ENCODE results near the gene NKX1-1. TPM values are rescaled to one million over a fixed set of nuclear protein-coding genes. Genes with fewer than 3 reads are reported as not detected.

NKX1-1 gene
- polyA plus RNA-seq, 4 donors: not detected

GRCh38 chr4:1419708-1420107 is 13.5 kb upstream of the NKX1-1 start:
- DNase-seq (no peak), FAIRE-seq (no peak)
- no peaks in the 10 kb centered on the region for H3K36me3 ChIP-seq (ENCODE audit: control insufficient read depth in 3 of 3, insufficient read depth in 2 of 3, low read depth in 1 of 3, low read length in 3 of 3)
- WGBS, 3 donors: 87% methylated on average over 13 of the region's 13 CpGs
- peaks cover 3 to 46% (median 20%) of the 10 kb centered on the region in 3 donors for H3K27me3 ChIP-seq (ENCODE audit: control insufficient read depth in 3 of 3, insufficient read depth in 3 of 3, low read length in 3 of 3)
- no peak overlapping the region for H3K4me3 ChIP-seq (ENCODE audit: low read depth in 1 of 3, low read length in 3 of 3)
- no peaks in the 10 kb centered on the region for H3K4me1 ChIP-seq (ENCODE audit: control insufficient read depth in 3 of 3, insufficient read depth in 2 of 3, low read depth in 1 of 3, low read length in 2 of 3)
- no peak overlapping the region for H3K27ac ChIP-seq (ENCODE audit: low read depth in 1 of 3, low read length in 2 of 3)
- H3K9me3 ChIP-seq (ENCODE audit: control insufficient read depth in 2 of 2, insufficient read depth in 1 of 2, low read depth in 1 of 2, low read length in 1 of 2): no peaks in the 10 kb centered on the region

DNA sequence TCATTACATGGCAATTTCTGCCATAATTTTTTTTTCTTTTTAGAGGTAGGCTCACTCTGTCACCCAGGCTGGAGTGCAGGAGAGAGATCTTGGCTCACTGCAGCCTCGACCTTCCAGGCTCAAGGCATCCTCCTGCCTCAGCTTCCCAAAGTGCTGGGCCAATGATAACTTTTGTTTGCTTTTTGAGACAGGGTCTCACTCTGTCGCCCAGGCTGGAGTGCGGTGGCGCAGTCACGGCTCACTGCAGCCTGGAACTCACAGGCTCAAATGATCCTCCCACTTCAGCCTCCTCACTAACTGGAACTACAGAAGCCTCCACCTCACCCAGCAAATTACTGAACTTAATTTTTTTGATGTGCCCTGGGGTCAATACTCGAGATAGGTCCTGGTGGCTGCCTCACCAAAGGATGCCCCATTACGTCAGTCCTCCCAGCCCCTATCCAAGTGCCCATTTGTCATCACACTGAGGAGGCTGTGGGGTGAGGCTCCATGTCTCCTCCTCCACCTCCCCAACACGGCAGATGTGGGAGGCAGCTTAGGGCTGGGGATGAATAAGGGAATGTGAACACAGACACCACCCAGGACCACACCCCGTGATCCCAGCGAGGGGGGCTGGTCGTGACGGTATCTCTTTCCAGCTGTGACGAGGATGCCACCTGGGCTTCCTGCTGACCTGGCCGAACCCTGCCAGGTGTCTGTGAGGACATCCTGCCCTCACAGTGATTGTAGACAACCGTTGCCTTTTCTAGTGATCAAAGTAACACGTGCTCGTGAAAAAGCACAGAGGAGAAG is 12.4 kb upstream of the NKX1-1 start:
- FAIRE-seq (no peak), DNase-seq (no peak)
- Histone ChIP-seq H3K4me3 (ENCODE audit: low read depth in 1 of 3, low read length in 3 of 3) (no peak overlapping the region), H3K4me1 (ENCODE audit: control insufficient read depth in 3 of 3, insufficient read depth in 2 of 3, low read depth in 1 of 3, low read length in 2 of 3) (no peaks in the 10 kb centered on the region), H3K27ac (ENCODE audit: low read depth in 1 of 3, low read length in 2 of 3) (no peak overlapping the region), H3K27me3 (ENCODE audit: control insufficient read depth in 3 of 3, insufficient read depth in 3 of 3, low read length in 3 of 3) (peaks cover 3 to 50% (median 22%) of the 10 kb centered on the region in 3 donors), H3K36me3 (ENCODE audit: control insufficient read depth in 3 of 3, insufficient read depth in 2 of 3, low read depth in 1 of 3, low read length in 3 of 3) (no peaks in the 10 kb centered on the region), H3K9me3 (ENCODE audit: control insufficient read depth in 2 of 2, insufficient read depth in 1 of 2, low read depth in 1 of 2, low read length in 1 of 2) (no peaks in the 10 kb centered on the region)
- 56 to 69% (median 58%) methylated on average over 17 of the region's 17 CpGs for WGBS, 3 donors

GRCh38 chr4:1417522-1418390 is 11.5 kb upstream of the NKX1-1 start:
- H3K4me1 ChIP-seq (ENCODE audit: control insufficient read depth in 3 of 3, insufficient read depth in 2 of 3, low read depth in 1 of 3, low read length in 2 of 3): no peaks in the 10 kb centered on the region
- WGBS, 3 donors: 75 to 81% (median 78%) methylated on average over 33 of the region's 33 CpGs
- H3K9me3 ChIP-seq (ENCODE audit: control insufficient read depth in 2 of 2, insufficient read depth in 1 of 2, low read depth in 1 of 2, low read length in 1 of 2): no peaks in the 10 kb centered on the region
- H3K27ac ChIP-seq (ENCODE audit: low read depth in 1 of 3, low read length in 2 of 3): no peak overlapping the region
- peaks cover 3 to 59% (median 28%) of the 10 kb centered on the region in 3 donors for H3K27me3 ChIP-seq (ENCODE audit: control insufficient read depth in 3 of 3, insufficient read depth in 3 of 3, low read length in 3 of 3)
- DNase-seq: no peak
- no peaks in the 10 kb centered on the region for H3K36me3 ChIP-seq (ENCODE audit: control insufficient read depth in 3 of 3, insufficient read depth in 2 of 3, low read depth in 1 of 3, low read length in 3 of 3)
- no peak overlapping the region for H3K4me3 ChIP-seq (ENCODE audit: low read depth in 1 of 3, low read length in 3 of 3)
- FAIRE-seq: no peak

- Histone ChIP-seq H3K4me1 (ENCODE audit: control insufficient read depth in 3 of 3, insufficient read depth in 2 of 3, low read depth in 1 of 3, low read length in 2 of 3) (no peaks in the 10 kb centered on the region), H3K27me3 (ENCODE audit: control insufficient read depth in 3 of 3, insufficient read depth in 3 of 3, low read length in 3 of 3) (peaks cover 3 to 66% (median 30%) of the 10 kb centered on the region in 3 donors), H3K4me3 (ENCODE audit: low read depth in 1 of 3, low read length in 3 of 3) (no peak overlapping the region), H3K27ac (ENCODE audit: low read depth in 1 of 3, low read length in 2 of 3) (no peak overlapping the region), H3K9me3 (ENCODE audit: control insufficient read depth in 2 of 2, insufficient read depth in 1 of 2, low read depth in 1 of 2, low read length in 1 of 2) (no peaks in the 10 kb centered on the region), H3K36me3 (ENCODE audit: control insufficient read depth in 3 of 3, insufficient read depth in 2 of 3, low read depth in 1 of 3, low read length in 3 of 3) (no peaks in the 10 kb centered on the region)
- FAIRE-seq (no peak), DNase-seq (no peak)
- WGBS, 3 donors: 69 to 75% (median 70%) methylated on average over 7 of the region's 7 CpGs
Measured at GRCh38 chr4:1416948-1417260, 10.7 kb upstream of the NKX1-1 start.

- Histone ChIP-seq H3K27ac (ENCODE audit: low read depth in 1 of 3, low read length in 2 of 3) (no peak overlapping the region), H3K27me3 (ENCODE audit: control insufficient read depth in 3 of 3, insufficient read depth in 3 of 3, low read length in 3 of 3) (peaks cover 3 to 70% (median 35%) of the 10 kb centered on the region in 3 donors), H3K4me3 (ENCODE audit: low read depth in 1 of 3, low read length in 3 of 3) (no peak overlapping the region), H3K36me3 (ENCODE audit: control insufficient read depth in 3 of 3, insufficient read depth in 2 of 3, low read depth in 1 of 3, low read length in 3 of 3) (no peaks in the 10 kb centered on the region), H3K9me3 (ENCODE audit: control insufficient read depth in 2 of 2, insufficient read depth in 1 of 2, low read depth in 1 of 2, low read length in 1 of 2) (no peaks in the 10 kb centered on the region), H3K4me1 (ENCODE audit: control insufficient read depth in 3 of 3, insufficient read depth in 2 of 3, low read depth in 1 of 3, low read length in 2 of 3) (no peaks in the 10 kb centered on the region)
- DNase-seq: no peak
- 59 to 66% (median 63%) methylated on average over 25 to 27 of the region's 27 CpGs for WGBS, 3 donors
- FAIRE-seq: no peak
Measured at GRCh38 chr4:1416051-1416947, 10.1 kb upstream of the NKX1-1 start.

- FAIRE-seq (no peak), DNase-seq (no peak)
- no peak overlapping the region for H3K4me3 ChIP-seq (ENCODE audit: low read depth in 1 of 3, low read length in 3 of 3)
- no peak overlapping the region for H3K27ac ChIP-seq (ENCODE audit: low read depth in 1 of 3, low read length in 2 of 3)
- H3K9me3 ChIP-seq (ENCODE audit: control insufficient read depth in 2 of 2, insufficient read depth in 1 of 2, low read depth in 1 of 2, low read length in 1 of 2): no peaks in the 10 kb centered on the region
- H3K27me3 ChIP-seq (ENCODE audit: control insufficient read depth in 3 of 3, insufficient read depth in 3 of 3, low read length in 3 of 3): peaks cover 3 to 76% (median 37%) of the 10 kb centered on the region in 3 donors
- no peaks in the 10 kb centered on the region for H3K36me3 ChIP-seq (ENCODE audit: control insufficient read depth in 3 of 3, insufficient read depth in 2 of 3, low read depth in 1 of 3, low read length in 3 of 3)
- H3K4me1 ChIP-seq (ENCODE audit: control insufficient read depth in 3 of 3, insufficient read depth in 2 of 3, low read depth in 1 of 3, low read length in 2 of 3): no peaks in the 10 kb centered on the region
- 38 to 60% (median 47%) methylated on average over 13 of the region's 13 CpGs for WGBS, 3 donors
Measured at GRCh38 chr4:1415681-1415981, 9.4 kb upstream of the NKX1-1 start.

- FAIRE-seq (no peak), DNase-seq (no peak)
- no peak overlapping the region for H3K4me3 ChIP-seq (ENCODE audit: low read depth in 1 of 3, low read length in 3 of 3)
- WGBS, 3 donors: 34 to 56% (median 50%) methylated on average over 61 to 75 of the region's 75 CpGs
- no peak overlapping the region for H3K27ac ChIP-seq (ENCODE audit: low read depth in 1 of 3, low read length in 2 of 3)
- H3K4me1 ChIP-seq (ENCODE audit: control insufficient read depth in 3 of 3, insufficient read depth in 2 of 3, low read depth in 1 of 3, low read length in 2 of 3): no peaks in the 10 kb centered on the region
- H3K36me3 ChIP-seq (ENCODE audit: control insufficient read depth in 3 of 3, insufficient read depth in 2 of 3, low read depth in 1 of 3, low read length in 3 of 3): no peaks in the 10 kb centered on the region
- peaks cover 3 to 81% (median 37%) of the 10 kb centered on the region in 3 donors for H3K27me3 ChIP-seq (ENCODE audit: control insufficient read depth in 3 of 3, insufficient read depth in 3 of 3, low read length in 3 of 3)
- H3K9me3 ChIP-seq (ENCODE audit: control insufficient read depth in 2 of 2, insufficient read depth in 1 of 2, low read depth in 1 of 2, low read length in 1 of 2): no peaks in the 10 kb centered on the region
Measured at GRCh38 chr4:1414831-1415680, 8.8 kb upstream of the NKX1-1 start.

Data from small intestine (tissue), 7 donors.